Sigmoid colon (tissue), 7 donors: Measurements from ENCODE around the gene SLC13A3. TPM values are rescaled to one million over a fixed set of nuclear protein-coding genes. Genes with fewer than 3 reads are reported as not detected.

ENCODE experiments used
- DNase-seq: peaks from one replicate; pipeline ENCODE4 v3.0.0-alpha.2; 2019
- H3K27ac ChIP-seq, 4 donors: fragments of 200-600 bp; sonication (generic); one replicate each; pipeline ENCODE4 v1.5.1; 2016 to 2019; ENCODE audit warnings: mild to moderate bottlenecking in 1 of 4
- H3K27me3 ChIP-seq, 3 donors: fragments of 200-600 bp; sonication (generic); one replicate each; pipeline ENCODE4 v1.5.1; 2019; ENCODE audit warnings: mild to moderate bottlenecking in 1 of 3
- H3K36me3 ChIP-seq, 4 donors: fragments of 200-600 bp; sonication (generic); one replicate each; pipeline ENCODE4 v1.5.1; 2016 to 2019
- H3K4me1 ChIP-seq, 4 donors: fragments of 200-600 bp; sonication (generic); one replicate each; pipeline ENCODE4 v1.5.1; 2017 to 2019
- H3K4me3 ChIP-seq, 4 donors: fragments of 200-600 bp; sonication (generic); one replicate each; pipeline ENCODE4 v1.5.1; 2017 to 2019; ENCODE audit warnings: mild to moderate bottlenecking in 2 of 4, moderate library complexity in 1 of 4
- H3K9me3 ChIP-seq, 4 donors: fragments of 200-600 bp in 3 of 4; sonication (generic) in 3 of 4; one replicate each; pipeline versions ENCODE4 v1.5.1 to v1.6.1; 2013 to 2019
- CTCF ChIP-seq, 4 experiments: fragments of 450-650 bp in 3 of 4; fragments of 200-600 bp in 1 of 4; IDR thresholded peaks; one replicate each; pipeline ENCODE4 v1.5.1; 2016 to 2019; ENCODE audit warnings: antibody characterized with exemption in 4 of 4, mild to moderate bottlenecking in 3 of 4, moderate library complexity in 2 of 4
- EP300 ChIP-seq, 4 donors: sonication (generic); formaldehyde crosslinking; IDR thresholded peaks; one replicate each; pipeline ENCODE4 v1.6.1; 2017; ENCODE audit warnings: antibody characterized with exemption in 4 of 4
- POLR2A ChIP-seq, 2 donors: fragments of 450-650 bp; IDR thresholded peaks; one replicate each; pipeline ENCODE4 v1.6.1; 2016; ENCODE audit warnings: antibody characterized with exemption in 2 of 2, mild to moderate bottlenecking in 2 of 2, moderate library complexity in 2 of 2
- POLR2AphosphoS5 ChIP-seq, 4 donors: sonication (generic); formaldehyde crosslinking; IDR thresholded peaks; one replicate each; pipeline ENCODE4 v1.6.1; 2017; ENCODE audit warnings: antibody characterized with exemption in 4 of 4
- WGBS, 2 donors: extraction: QIAGEN DNeasy Blood & Tissue Kit; methylation state at CpG; one replicate each; pipeline ENCODE4 v1.1.7; 2013; 5-methylcytosine and 5-hydroxymethylcytosine counted together
- intact Hi-C: fragments of 100-400 bp; cut with DNase I; formaldehyde crosslinking; loops from one replicate; pipeline ENCODE4 v1.15.1; 2023
- polyA plus RNA-seq, 3 donors: library from polyadenylated mRNA; stranded (reverse); fragments of 200-250 nt; gene quantifications; one replicate each; pipeline ENCODE4 v1.2.3, GENCODE V29; 2013
- total RNA-seq, 4 donors: library from RNA; depleted of rRNA; stranded (reverse); fragments of >200 nt; gene quantifications; one replicate each; pipeline ENCODE4 v1.1.0, GENCODE V29; 2016
- donor health status: healthy with polysubstance abuse.
- donor health status: Bipolar disorder and iron deficiency.
- donor health status: healthy.

Gene SLC13A3
- total and polyA plus RNA-seq, 7 donors: 0.48 to 4.2 (median 1.1) TPM; not detected in 2

- Histone ChIP-seq H3K4me3 (no peak overlapping the region), H3K4me1 (no peaks in the 10 kb centered on the region), H3K27ac (no peak overlapping the region), H3K27me3 (no peaks in the 10 kb centered on the region), H3K9me3 (no peaks in the 10 kb centered on the region), H3K36me3 (no peaks in the 10 kb centered on the region)
- DNase-seq: no peak
- no peak for TF ChIP-seq POLR2A (IDR thresholded peaks at IDR 0.05)
- TF ChIP-seq EP300 (IDR thresholded peaks at IDR 0.05): no peak
- no peak for TF ChIP-seq POLR2AphosphoS5 (IDR thresholded peaks at IDR 0.05)
- TF ChIP-seq CTCF (IDR thresholded peaks at IDR 0.05): no peak
- intact Hi-C loops: no loop called here
- 42 to 55% methylated on average over 2 of the region's 2 CpGs for WGBS, 2 donors
These were observed 56.5 kb downstream of the SLC13A3 start for GRCh38 chr20:46594725-46595124.

GRCh38 chr20:46592580-46593362 is 58.5 kb downstream of the SLC13A3 start:
- Histone ChIP-seq H3K27ac (no peak overlapping the region), H3K36me3 (no peaks in the 10 kb centered on the region), H3K9me3 (no peaks in the 10 kb centered on the region), H3K4me1 (no peaks in the 10 kb centered on the region), H3K4me3 (no peak overlapping the region), H3K27me3 (no peaks in the 10 kb centered on the region)
- DNase-seq: no peak
- no peak for TF ChIP-seq POLR2A (IDR thresholded peaks at IDR 0.05)
- no peak for TF ChIP-seq CTCF (IDR thresholded peaks at IDR 0.05)
- TF ChIP-seq EP300 (IDR thresholded peaks at IDR 0.05): no peak
- TF ChIP-seq POLR2AphosphoS5 (IDR thresholded peaks at IDR 0.05): no peak
- WGBS, 2 donors: 92 to 95% methylated on average over 4 of the region's 4 CpGs
- intact Hi-C loops: no loop called here

- no peaks in the 10 kb centered on the region for H3K36me3 ChIP-seq
- no peaks in the 10 kb centered on the region for H3K9me3 ChIP-seq
- no peak overlapping the region for H3K27ac ChIP-seq
- intact Hi-C loops: no loop called here
- TF ChIP-seq POLR2AphosphoS5 (IDR thresholded peaks at IDR 0.05): no peak
- TF ChIP-seq EP300 (IDR thresholded peaks at IDR 0.05): no peak
- TF ChIP-seq POLR2A (IDR thresholded peaks at IDR 0.05): no peak
- TF ChIP-seq CTCF (IDR thresholded peaks at IDR 0.05): no peak
- 13 to 43% methylated on average over 1 of the region's 1 CpG for WGBS, 2 donors
- no peak overlapping the region for H3K4me3 ChIP-seq
- DNase-seq: no peak
- no peaks in the 10 kb centered on the region for H3K4me1 ChIP-seq
- no peaks in the 10 kb centered on the region for H3K27me3 ChIP-seq
These were observed 60.8 kb downstream of the SLC13A3 start for GRCh38 chr20:46590443-46590842.

GRCh38 chr20:46588532-46589511 is 62.4 kb downstream of the SLC13A3 start:
- TF ChIP-seq CTCF (IDR thresholded peaks at IDR 0.05) (no peak), EP300 (IDR thresholded peaks at IDR 0.05) (no peak), POLR2AphosphoS5 (IDR thresholded peaks at IDR 0.05) (no peak), POLR2A (IDR thresholded peaks at IDR 0.05) (no peak)
- Histone ChIP-seq H3K4me3 (no peak overlapping the region), H3K4me1 (no peaks in the 10 kb centered on the region), H3K27ac (no peak overlapping the region), H3K27me3 (no peaks in the 10 kb centered on the region), H3K9me3 (no peaks in the 10 kb centered on the region), H3K36me3 (no peaks in the 10 kb centered on the region)
- no peak for DNase-seq
- intact Hi-C loops: no loop called here
- WGBS, 2 donors: 66 to 68% methylated on average over 14 of the region's 14 CpGs
